ENCODE measurements around the gene KDELR3.

Gene KDELR3

GRCh38 chr22:38467904-38468442, at the start of gene KDELR3:
KDELR3 (plus strand) TSS chr22:38468096; CDS start chr22:38468234, 138 bp downstream.
- DNase-seq (ENCODE audit: low read depth in 2 of 2): peak in 1 of 2 donors; percentile 31

GRCh38 chr22:38418589-38418988, 49.3 kb upstream of the KDELR3 start:
- DNase-seq (ENCODE audit: low read depth in 2 of 2): no peak

GRCh38 chr22:38419121-38419857, 48.6 kb upstream of the KDELR3 start:
- DNase-seq (ENCODE audit: low read depth in 2 of 2): no peak

GRCh38 chr22:38419858-38420160, 48.1 kb upstream of the KDELR3 start:
- DNase-seq (ENCODE audit: low read depth in 2 of 2): no peak

- DNase-seq (ENCODE audit: low read depth in 2 of 2): no peak
These were observed 47.2 kb upstream of the KDELR3 start for GRCh38 chr22:38420734-38421133.

- DNase-seq (ENCODE audit: low read depth in 2 of 2): no peak
These were observed 45.0 kb upstream of the KDELR3 start for GRCh38 chr22:38422611-38423511.

- no peak for DNase-seq (ENCODE audit: low read depth in 2 of 2)
These were observed 44.1 kb upstream of the KDELR3 start for GRCh38 chr22:38423512-38424503.

- no peak for DNase-seq (ENCODE audit: low read depth in 2 of 2)
These were observed 43.3 kb upstream of the KDELR3 start for GRCh38 chr22:38424525-38425080.

GRCh38 chr22:38426628-38427027, 41.3 kb upstream of the KDELR3 start:
- DNase-seq (ENCODE audit: low read depth in 2 of 2): no peak

- DNase-seq (ENCODE audit: low read depth in 2 of 2): no peak
These were observed 40.4 kb upstream of the KDELR3 start for GRCh38 chr22:38427465-38427864.

- DNase-seq (ENCODE audit: low read depth in 2 of 2): no peak
These were observed 40.0 kb upstream of the KDELR3 start for GRCh38 chr22:38427940-38428339.

GRCh38 chr22:38428714-38429113, 39.2 kb upstream of the KDELR3 start:
- DNase-seq (ENCODE audit: low read depth in 2 of 2): no peak

- DNase-seq (ENCODE audit: low read depth in 2 of 2): no peak
These were observed 38.3 kb upstream of the KDELR3 start for GRCh38 chr22:38429499-38430068.

GRCh38 chr22:38431266-38432010, 36.5 kb upstream of the KDELR3 start:
- DNase-seq (ENCODE audit: low read depth in 2 of 2): no peak

GRCh38 chr22:38432264-38432663, 35.6 kb upstream of the KDELR3 start:
- DNase-seq (ENCODE audit: low read depth in 2 of 2): no peak

GRCh38 chr22:38433871-38434270, 34.0 kb upstream of the KDELR3 start:
- no peak for DNase-seq (ENCODE audit: low read depth in 2 of 2)

GRCh38 chr22:38435010-38435409, 32.9 kb upstream of the KDELR3 start:
- no peak for DNase-seq (ENCODE audit: low read depth in 2 of 2)

GRCh38 chr22:38435965-38436364, 31.9 kb upstream of the KDELR3 start:
- no peak for DNase-seq (ENCODE audit: low read depth in 2 of 2)

- no peak for DNase-seq (ENCODE audit: low read depth in 2 of 2)
These were observed 31.1 kb upstream of the KDELR3 start for GRCh38 chr22:38436629-38437395.

Data from stimulated activated CD4-positive, alpha-beta T cell treated with anti-CD3 and anti-CD28 coated beads, Interleukin-1b, Interleukin-23, amount 100 ng/mL, for 1 hour (primary cell).